T-helper 9 cell (primary cell): ENCODE measurements around the gene ZNF383.
"Not testable (repeated sequence)": the region's sequence is repeated elsewhere in the genome, so short reads cannot be mapped to it uniquely, and the experiment has no call there.

Experiments used
- DNase-seq: peaks from one replicate; pipeline ENCODE4 v3.0.0-alpha.2; 2020
- total RNA-seq, 2 donors: gene quantifications; one replicate each; lab custom pipeline; 2026; lab: John Stamatoyannopoulos, UW

ZNF383 gene
- 12.8 to 44.6 reads per million in 2 donors for total RNA-seq

- peak; percentile 66 for DNase-seq
Observed at GRCh38 chr19:37217775-37218591, at the start of gene ZNF383. Gene ZNF383, plus strand, starts transcription at chr19:37218214. Its CDS starts 12,240 bp downstream, at chr19:37230454.

- DNase-seq = peak; percentile 82
Observed at GRCh38 chr19:37172368-37173366, 45.3 kb upstream of the ZNF383 start, which contains the start of gene ZNF585A. Gene ZNF585A, minus strand, starts transcription at chr19:37172695. Its CDS starts 2,785 bp downstream, at chr19:37169910.

- DNase-seq = not testable (repeated sequence)
Observed at GRCh38 chr19:37186071-37186470, 31.9 kb upstream of the ZNF383 start.

- not testable (repeated sequence) for DNase-seq
Observed at GRCh38 chr19:37195248-37195647, 22.8 kb upstream of the ZNF383 start.

GRCh38 chr19:37197115-37197514 is 20.9 kb upstream of the ZNF383 start:
- not testable (repeated sequence) for DNase-seq

GRCh38 chr19:37197768-37198167 is 20.2 kb upstream of the ZNF383 start:
- no peak for DNase-seq

GRCh38 chr19:37217480-37217774 is 587 bp upstream of the ZNF383 start:
- no peak for DNase-seq

- DNase-seq = no peak
Observed at GRCh38 chr19:37218592-37218935, 550 bp downstream of the ZNF383 start.

GRCh38 chr19:37220383-37220782 is 2.4 kb downstream of the ZNF383 start:
- DNase-seq = no peak

GRCh38 chr19:37221136-37221535 is 3.1 kb downstream of the ZNF383 start:
- DNase-seq = no peak

GRCh38 chr19:37226248-37226647 is 8.2 kb downstream of the ZNF383 start:
- no peak for DNase-seq

GRCh38 chr19:37227996-37228395 is 10.0 kb downstream of the ZNF383 start:
- peak; percentile 6 for DNase-seq

- DNase-seq = no peak
Observed at GRCh38 chr19:37243206-37243632, 25.2 kb downstream of the ZNF383 start.

- DNase-seq = peak; percentile 25
Observed at GRCh38 chr19:37251308-37252229, 33.6 kb downstream of the ZNF383 start.

- DNase-seq = not testable (repeated sequence)
Observed at GRCh38 chr19:37263028-37263427, 45.0 kb downstream of the ZNF383 start.

- DNase-seq = not testable (repeated sequence)
Observed at GRCh38 chr19:37267005-37267404, 49.0 kb downstream of the ZNF383 start.

- DNase-seq = not testable (repeated sequence)
Observed at GRCh38 chr19:37267755-37268154, 49.7 kb downstream of the ZNF383 start.

GRCh38 chr19:37280656-37281055 is 62.6 kb downstream of the ZNF383 start:
- not testable (repeated sequence) for DNase-seq

- not testable (repeated sequence) for DNase-seq
Observed at GRCh38 chr19:37284020-37284419, 66.0 kb downstream of the ZNF383 start.

- DNase-seq = not testable (repeated sequence)
Observed at GRCh38 chr19:37289229-37289628, 71.2 kb downstream of the ZNF383 start.

GRCh38 chr19:37292998-37293939 is 75.3 kb downstream of the ZNF383 start:
- DNase-seq = not testable (repeated sequence)
